GM12878 (cell line): ENCODE data around the gene CMTR2. TPM values are rescaled to one million over a fixed set of nuclear protein-coding genes. Genes with fewer than 3 reads are reported as not detected.

Source experiments
- BHLHE40 ChIP-seq, 2 experiments: fragments of 450-650 bp in 1 of 2; IDR thresholded peaks; 2 replicates each; pipeline ENCODE4 v1.6.1; 2011 to 2017; ENCODE audit warnings: low read depth in 2 of 2, borderline replicate concordance in 1 of 2, improper control_type of control experiment in 1 of 2, low read length in 1 of 2, mild to moderate bottlenecking in 1 of 2
- CTCF ChIP-seq, 3 experiments: IDR thresholded peaks in 2 of 3; conservative IDR thresholded peaks in 1 of 3; 2 replicates each; pipeline ENCODE4 v1.5.1; 2011; ENCODE audit warnings: low read depth in 3 of 3, low read length in 3 of 3, mild to moderate bottlenecking in 3 of 3, control low read depth in 2 of 3, moderate library complexity in 2 of 3, inconsistent platforms in 1 of 3, mixed read lengths in 1 of 3; ENCODE audit not compliant: control insufficient read depth in 2 of 3, insufficient read depth in 1 of 3; ENCODE audit errors: extremely low read depth in 1 of 3
- IRF3 ChIP-seq: fragments of 450-650 bp; IDR thresholded peaks from 2 replicates; pipeline ENCODE4 v1.6.1; 2014; ENCODE audit warnings: mild to moderate bottlenecking
- JUND ChIP-seq: IDR thresholded peaks from 2 replicates; pipeline ENCODE4 v1.6.1; 2012; ENCODE audit warnings: low read depth, mild to moderate bottlenecking, low read length, improper control_type of control experiment, moderate library complexity
- MEF2B ChIP-seq: fragments of 450-650 bp; IDR thresholded peaks from 2 replicates; pipeline ENCODE4 v1.6.1; 2018; ENCODE audit warnings: mild to moderate bottlenecking, moderate library complexity; ENCODE audit not compliant: partially characterized antibody, poor library complexity, severe bottlenecking
- MLLT1 ChIP-seq: fragments of 450-650 bp; IDR thresholded peaks from 2 replicates; pipeline ENCODE4 v1.6.1; 2016; ENCODE audit warnings: mild to moderate bottlenecking
- RBBP5 ChIP-seq: fragments of 200-600 bp; sonication (generic); conservative IDR thresholded peaks from 2 replicates; pipeline ENCODE4 v1.6.1; 2016
- SIN3A ChIP-seq: IDR thresholded peaks from 2 replicates; pipeline ENCODE4 v1.6.1; 2012; ENCODE audit warnings: low read depth, low read length, improper control_type of control experiment
- SIX5 ChIP-seq: IDR thresholded peaks from 2 replicates; pipeline ENCODE4 v1.6.1; 2011; ENCODE audit warnings: mild to moderate bottlenecking, low read depth, low read length, moderate library complexity; ENCODE audit not compliant: severe bottlenecking
- SMAD5 ChIP-seq: IDR thresholded peaks from 2 replicates; pipeline ENCODE4 v1.6.1; 2016; ENCODE audit warnings: antibody characterized with exemption, low read depth
- STAT3 ChIP-seq: IDR thresholded peaks from 2 replicates; pipeline ENCODE4 v1.6.1; 2011; ENCODE audit warnings: low read depth, low read length, improper control_type of control experiment
- TCF3 ChIP-seq: IDR thresholded peaks from 2 replicates; pipeline ENCODE4 v1.6.1; 2012; ENCODE audit warnings: low read depth, mild to moderate bottlenecking, low read length, borderline replicate concordance; ENCODE audit not compliant: insufficient read depth
- ZNF24 ChIP-seq: fragments of 450-650 bp; IDR thresholded peaks from 2 replicates; pipeline ENCODE4 v1.6.1; 2017; ENCODE audit warnings: antibody characterized with exemption, mild to moderate bottlenecking
- polyA plus RNA-seq, 11 experiments: library from polyadenylated mRNA; depleted of rRNA in 4 of 11; unstranded in 6 of 11; stranded (reverse) in 5 of 11; fragments of >200 nt; fragmentation: Nextera tagmentation in 4 of 11; fragmentation: Illumina TruSeq in 1 of 11; extraction: Ambion mirVana in 4 of 11; extraction: Trizol in 1 of 11; gene quantifications; 1 replicate in 1 of 11; 2 replicates in 10 of 11; pipeline versions ENCODE4 v1.2.1 to v1.2.3, GENCODE V29; 2011 to 2016; ENCODE audit warnings: inconsistent platforms in 2 of 11, missing spikeins in 2 of 11, low read depth in 1 of 11
- total RNA-seq, 4 experiments: library from RNA; depleted of rRNA in 3 of 4; stranded (reverse); fragments of >200 nt in 3 of 4; fragmentation: Illumina TruSeq in 1 of 4; extraction: Trizol in 1 of 4; gene quantifications; 2 replicates each; pipeline versions ENCODE4 v1.2.1 to v1.2.3, GENCODE V29; 2013 to 2021
- TF ChIP-seq, protein P1 (sequence below): IDR thresholded peaks from 2 replicates; pipeline ENCODE4 v1.6.1; 2011; ENCODE audit warnings: low read depth, mild to moderate bottlenecking, low read length, moderate library complexity, borderline replicate concordance; ENCODE audit errors: extremely low read depth
- TF ChIP-seq, protein P2 (sequence below): fragments of 450-650 bp; IDR thresholded peaks from 2 replicates; pipeline ENCODE4 v1.6.1; 2018; ENCODE audit warnings: mild to moderate bottlenecking, low read depth, moderate library complexity; ENCODE audit not compliant: partially characterized antibody
- TF ChIP-seq, protein P3 (sequence below): fragments of 450-650 bp; formaldehyde crosslinking; IDR thresholded peaks from 2 replicates; pipeline ENCODE4 v1.4.0; 2020; ENCODE audit warnings: mild to moderate bottlenecking, moderate library complexity

The CMTR2 gene
- total and polyA plus RNA-seq, 10 of the 15 experiments (the other 5 are each of a cell fraction or from before 2014, with no cell fraction given): 6.5 to 37.0 (median 20.9) TPM

- TF ChIP-seq, protein P1, sequence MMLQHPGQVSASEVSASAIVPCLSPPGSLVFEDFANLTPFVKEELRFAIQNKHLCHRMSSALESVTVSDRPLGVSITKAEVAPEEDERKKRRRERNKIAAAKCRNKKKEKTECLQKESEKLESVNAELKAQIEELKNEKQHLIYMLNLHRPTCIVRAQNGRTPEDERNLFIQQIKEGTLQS: peak; percentile 84
- no peak for TF ChIP-seq SIX5
- TF ChIP-seq JUND: 0 out of 2 replicates have a peak, but pooled peaks have one; percentile 15
- peak in 1 of 3 experiments; percentile 15; a peak in 1 of 6 replicates for TF ChIP-seq CTCF (IDR thresholded peaks at IDR 0.05 in 2 of 3, conservative IDR thresholded peaks at IDR 0.05 in 1 of 3; ENCODE audit: control insufficient read depth in 2 of 3, extremely low read depth in 1 of 3, insufficient read depth in 1 of 3, low read depth in 3 of 3, low read length in 3 of 3)
- TF ChIP-seq RBBP5: no peak
- TF ChIP-seq, protein P2, sequence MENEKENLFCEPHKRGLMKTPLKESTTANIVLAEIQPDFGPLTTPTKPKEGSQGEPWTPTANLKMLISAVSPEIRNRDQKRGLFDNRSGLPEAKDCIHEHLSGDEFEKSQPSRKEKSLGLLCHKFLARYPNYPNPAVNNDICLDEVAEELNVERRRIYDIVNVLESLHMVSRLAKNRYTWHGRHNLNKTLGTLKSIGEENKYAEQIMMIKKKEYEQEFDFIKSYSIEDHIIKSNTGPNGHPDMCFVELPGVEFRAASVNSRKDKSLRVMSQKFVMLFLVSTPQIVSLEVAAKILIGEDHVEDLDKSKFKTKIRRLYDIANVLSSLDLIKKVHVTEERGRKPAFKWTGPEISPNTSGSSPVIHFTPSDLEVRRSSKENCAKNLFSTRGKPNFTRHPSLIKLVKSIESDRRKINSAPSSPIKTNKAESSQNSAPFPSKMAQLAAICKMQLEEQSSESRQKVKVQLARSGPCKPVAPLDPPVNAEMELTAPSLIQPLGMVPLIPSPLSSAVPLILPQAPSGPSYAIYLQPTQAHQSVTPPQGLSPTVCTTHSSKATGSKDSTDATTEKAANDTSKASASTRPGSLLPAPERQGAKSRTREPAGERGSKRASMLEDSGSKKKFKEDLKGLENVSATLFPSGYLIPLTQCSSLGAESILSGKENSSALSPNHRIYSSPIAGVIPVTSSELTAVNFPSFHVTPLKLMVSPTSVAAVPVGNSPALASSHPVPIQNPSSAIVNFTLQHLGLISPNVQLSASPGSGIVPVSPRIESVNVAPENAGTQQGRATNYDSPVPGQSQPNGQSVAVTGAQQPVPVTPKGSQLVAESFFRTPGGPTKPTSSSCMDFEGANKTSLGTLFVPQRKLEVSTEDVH: no peak
- TF ChIP-seq MEF2B: no peak
- TF ChIP-seq ZNF24: no peak
- no peak for TF ChIP-seq IRF3
- TF ChIP-seq STAT3: no peak
- TF ChIP-seq TCF3: peak; percentile 57; the same call in 1 of the 2 replicates
- TF ChIP-seq SMAD5: peak; percentile 88
- TF ChIP-seq MLLT1: no peak
- TF ChIP-seq, protein P3, sequence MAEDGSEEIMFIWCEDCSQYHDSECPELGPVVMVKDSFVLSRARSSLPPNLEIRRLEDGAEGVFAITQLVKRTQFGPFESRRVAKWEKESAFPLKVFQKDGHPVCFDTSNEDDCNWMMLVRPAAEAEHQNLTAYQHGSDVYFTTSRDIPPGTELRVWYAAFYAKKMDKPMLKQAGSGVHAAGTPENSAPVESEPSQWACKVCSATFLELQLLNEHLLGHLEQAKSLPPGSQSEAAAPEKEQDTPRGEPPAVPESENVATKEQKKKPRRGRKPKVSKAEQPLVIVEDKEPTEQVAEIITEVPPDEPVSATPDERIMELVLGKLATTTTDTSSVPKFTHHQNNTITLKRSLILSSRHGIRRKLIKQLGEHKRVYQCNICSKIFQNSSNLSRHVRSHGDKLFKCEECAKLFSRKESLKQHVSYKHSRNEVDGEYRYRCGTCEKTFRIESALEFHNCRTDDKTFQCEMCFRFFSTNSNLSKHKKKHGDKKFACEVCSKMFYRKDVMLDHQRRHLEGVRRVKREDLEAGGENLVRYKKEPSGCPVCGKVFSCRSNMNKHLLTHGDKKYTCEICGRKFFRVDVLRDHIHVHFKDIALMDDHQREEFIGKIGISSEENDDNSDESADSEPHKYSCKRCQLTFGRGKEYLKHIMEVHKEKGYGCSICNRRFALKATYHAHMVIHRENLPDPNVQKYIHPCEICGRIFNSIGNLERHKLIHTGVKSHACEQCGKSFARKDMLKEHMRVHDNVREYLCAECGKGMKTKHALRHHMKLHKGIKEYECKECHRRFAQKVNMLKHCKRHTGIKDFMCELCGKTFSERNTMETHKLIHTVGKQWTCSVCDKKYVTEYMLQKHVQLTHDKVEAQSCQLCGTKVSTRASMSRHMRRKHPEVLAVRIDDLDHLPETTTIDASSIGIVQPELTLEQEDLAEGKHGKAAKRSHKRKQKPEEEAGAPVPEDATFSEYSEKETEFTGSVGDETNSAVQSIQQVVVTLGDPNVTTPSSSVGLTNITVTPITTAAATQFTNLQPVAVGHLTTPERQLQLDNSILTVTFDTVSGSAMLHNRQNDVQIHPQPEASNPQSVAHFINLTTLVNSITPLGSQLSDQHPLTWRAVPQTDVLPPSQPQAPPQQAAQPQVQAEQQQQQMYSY (CRISPR knock-in tag): no peak
- peak; percentile 97 to 99 for TF ChIP-seq BHLHE40 (IDR thresholded peaks at IDR 0.05; ENCODE audit: borderline replicate concordance in 1 of 2, low read depth in 2 of 2, low read length in 1 of 2)
- TF ChIP-seq SIN3A: peak; percentile 84; the same call in 1 of the 2 replicates
Observed at GRCh38 chr16:71288890-71289731, at the start of gene CMTR2 (continued).
